ENCODE data around the gene SYNE1.

SYNE1 gene

DNA sequence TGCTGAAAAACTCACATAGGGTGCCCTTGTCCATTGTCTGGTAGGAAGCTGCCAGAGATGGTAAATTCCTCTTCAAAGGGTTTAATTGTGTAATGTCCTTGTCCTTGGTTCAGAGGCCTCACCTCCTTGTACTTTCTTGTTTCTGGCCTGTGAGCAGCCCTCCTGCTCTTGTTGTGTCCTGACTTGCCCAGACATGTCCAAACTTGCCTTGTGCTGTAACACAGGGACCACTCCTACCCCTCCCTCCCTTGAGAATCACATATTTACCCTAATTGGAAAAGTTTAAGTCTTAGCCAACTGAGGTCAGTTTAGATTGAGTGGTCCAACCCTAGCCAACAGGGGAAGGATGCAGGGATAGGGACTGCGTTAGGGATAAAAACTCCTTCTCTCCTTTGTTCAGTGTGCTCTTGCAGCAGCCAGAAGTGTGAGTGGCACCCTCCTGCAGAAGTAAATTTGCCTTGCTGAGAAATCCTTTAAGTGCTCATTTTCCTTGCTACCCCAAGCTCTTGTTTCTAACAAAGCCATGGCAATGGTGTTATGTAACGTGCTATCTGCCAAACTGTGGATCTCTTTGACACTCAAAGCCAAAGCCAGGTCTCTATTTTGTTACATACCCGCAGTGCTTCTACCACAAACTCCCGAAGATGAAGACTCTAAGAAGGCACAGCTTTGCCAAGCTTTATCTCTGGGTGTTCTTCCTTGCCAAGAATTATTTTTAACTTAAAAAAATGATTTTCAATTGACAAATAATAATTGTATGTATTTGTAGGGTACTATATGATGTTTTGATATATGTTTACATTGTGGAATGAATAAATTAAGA is 415.1 kb downstream of the SYNE1 start:
- no peak for DNase-seq

DNA sequence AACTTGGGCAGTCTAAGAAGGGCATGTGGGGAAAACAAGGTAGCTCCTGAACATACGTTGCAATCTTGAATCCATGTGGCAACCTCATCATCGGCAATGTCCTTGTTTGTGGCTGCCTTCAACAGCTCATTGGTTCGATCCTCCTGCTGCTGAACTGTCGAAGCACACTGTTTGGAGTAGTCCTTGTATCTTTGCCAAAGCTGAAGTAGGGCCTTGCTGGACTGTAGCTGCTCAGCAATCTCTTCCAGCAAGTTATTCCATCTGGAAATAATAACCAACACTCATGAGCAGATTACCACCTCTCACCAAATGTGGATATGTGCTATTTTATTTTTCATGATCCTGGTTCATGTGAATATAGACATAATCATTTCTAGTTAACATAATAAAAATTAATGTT is 416.4 kb downstream of the SYNE1 start:
- DNase-seq: no peak

DNA sequence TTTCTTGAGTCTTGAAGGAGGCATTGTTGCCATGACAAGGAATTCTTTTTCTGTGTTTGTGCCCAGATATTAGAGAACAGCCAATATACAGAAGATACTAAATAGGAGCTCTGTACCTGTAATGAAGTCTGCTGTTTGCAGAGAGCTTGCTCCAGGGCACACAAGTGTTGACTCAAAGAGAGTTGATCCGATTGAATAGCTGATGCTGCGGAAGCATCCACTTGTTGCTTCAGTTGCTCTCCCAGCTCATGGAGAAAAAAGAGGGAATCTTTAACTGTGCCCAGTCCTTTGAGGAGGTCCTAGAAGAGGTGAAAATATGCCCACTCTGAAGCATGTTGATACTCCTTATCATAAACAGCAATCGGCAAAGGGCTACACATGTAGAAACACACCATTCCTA is 418.3 kb downstream of the SYNE1 start:
- DNase-seq: no peak

DNA sequence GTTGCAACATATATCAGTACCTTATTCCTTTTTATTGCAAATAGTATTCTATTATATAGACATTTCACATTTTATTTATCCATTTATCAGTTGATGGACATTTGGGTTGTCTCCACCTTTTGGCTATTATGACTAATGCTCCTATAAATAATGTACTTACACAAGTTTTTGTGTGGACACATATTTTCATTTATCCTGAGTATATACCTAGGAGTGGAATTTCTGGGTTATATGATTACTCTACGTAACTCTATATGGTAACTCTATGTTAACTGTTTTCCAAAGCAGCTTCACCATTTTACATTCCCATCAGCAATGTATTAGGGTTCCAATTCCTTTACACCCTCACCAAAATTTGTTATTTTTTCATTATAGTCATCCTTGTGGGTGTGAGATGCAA is 424.7 kb downstream of the SYNE1 start:
- DNase-seq: no peak

DNA sequence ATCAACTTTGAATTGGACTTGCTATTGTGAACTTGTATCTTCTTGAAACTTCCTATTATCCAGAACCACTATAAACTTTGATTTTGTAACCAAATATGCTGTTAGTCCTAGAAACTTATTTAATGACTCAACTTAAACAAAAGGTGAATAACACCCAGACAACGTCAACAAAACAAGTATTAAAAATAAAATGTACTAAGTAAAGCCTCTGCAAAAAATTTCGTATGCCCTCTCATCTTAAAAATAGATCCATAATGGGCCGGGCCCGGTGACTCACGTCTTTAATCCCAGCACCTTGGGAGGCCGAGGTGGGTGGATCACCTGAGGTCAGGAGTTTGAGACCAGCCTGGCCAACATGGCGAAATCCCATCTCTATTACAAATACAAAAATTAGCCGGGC is 428.0 kb downstream of the SYNE1 start:
- no peak for DNase-seq

DNA sequence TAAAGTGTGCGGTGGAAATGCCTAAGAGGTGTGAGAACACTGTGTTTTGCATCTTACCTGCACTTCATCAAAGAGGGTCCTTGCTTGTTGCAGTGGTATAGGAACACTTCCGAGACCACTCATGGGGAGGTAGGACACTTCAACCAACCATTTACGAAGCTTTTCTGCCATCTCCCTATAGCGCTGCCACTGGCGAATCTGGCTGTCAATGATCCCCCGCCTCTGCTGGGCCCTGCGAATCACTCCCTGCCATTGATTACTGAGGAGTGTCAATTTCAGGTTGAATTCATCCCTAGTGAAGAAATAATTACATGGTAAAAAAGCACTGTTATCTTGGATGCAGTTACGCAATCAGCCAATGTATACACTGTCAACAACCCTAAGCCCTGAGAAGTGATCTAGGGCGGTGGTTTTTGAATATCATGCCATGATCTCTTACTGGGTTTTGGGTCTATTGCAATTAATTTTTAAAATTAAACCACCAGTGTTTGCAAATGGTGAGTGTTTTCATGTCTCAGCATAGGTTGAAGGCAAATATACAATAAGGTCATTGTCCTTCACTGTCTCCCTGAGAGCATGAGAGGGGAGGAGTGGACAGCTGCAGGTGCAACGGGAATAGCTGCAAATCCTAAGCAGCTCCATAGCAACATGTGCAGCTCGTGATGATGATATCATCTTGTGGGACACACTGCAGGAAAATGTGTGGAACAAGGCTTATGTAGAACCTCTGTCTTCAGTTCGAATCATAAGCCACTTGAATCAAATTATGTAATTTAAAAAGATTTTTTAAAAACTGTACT is 429.0 kb downstream of the SYNE1 start:
- no peak for DNase-seq

DNA sequence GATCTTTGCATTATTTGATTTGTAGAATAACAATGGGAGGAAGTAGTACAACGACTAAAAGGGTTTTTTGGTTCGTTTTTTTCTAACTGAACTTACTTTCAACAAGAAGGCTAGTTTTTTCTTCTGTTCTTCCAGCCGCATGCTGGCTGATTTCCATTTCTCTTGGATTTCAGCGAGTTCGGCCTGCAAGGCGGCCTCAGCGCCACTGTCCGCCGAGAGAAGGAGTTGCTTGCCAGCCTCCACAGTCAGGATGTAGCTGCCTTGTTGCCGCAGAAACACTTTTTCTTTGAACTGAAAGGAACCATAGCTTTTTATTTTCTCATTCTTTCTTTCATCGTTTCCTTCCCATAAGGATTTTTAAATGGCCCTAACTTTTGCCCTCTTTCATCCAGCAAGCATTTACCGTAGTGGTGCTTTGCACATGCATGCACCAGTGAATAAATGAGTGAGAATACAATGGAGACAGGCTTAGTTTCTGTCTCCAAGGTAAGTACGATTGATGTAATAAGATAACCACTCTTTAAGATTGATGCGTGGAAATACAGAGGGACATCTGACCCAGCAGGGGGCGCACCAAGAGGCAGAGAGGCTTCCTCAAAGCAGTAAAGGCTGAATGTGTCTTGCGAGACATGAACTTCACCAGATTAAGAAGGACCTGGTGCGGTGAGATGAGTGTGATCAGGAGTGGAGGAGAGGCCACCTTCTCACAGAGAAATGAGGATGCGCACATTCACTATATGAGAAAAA is 430.9 kb downstream of the SYNE1 start:
- no peak for DNase-seq

DNA sequence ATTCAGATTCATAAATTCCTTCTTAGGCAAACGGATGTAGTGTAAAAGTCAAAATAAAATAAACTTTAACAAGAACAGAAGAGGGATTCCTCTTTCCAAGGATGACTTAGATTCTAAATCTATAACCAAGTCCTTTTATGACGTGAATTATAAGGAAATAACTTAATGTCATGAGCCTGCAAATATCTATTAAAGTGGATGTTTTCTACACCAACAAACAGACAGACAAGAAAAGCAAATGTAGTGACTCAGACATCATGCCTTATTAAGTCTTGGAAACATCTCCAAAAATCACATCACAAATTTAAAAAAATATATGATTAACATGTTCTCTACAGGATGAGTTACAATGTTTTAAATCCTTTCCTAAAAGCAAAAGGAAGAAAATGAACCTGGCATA is 432.6 kb downstream of the SYNE1 start:
- no peak for DNase-seq

DNA sequence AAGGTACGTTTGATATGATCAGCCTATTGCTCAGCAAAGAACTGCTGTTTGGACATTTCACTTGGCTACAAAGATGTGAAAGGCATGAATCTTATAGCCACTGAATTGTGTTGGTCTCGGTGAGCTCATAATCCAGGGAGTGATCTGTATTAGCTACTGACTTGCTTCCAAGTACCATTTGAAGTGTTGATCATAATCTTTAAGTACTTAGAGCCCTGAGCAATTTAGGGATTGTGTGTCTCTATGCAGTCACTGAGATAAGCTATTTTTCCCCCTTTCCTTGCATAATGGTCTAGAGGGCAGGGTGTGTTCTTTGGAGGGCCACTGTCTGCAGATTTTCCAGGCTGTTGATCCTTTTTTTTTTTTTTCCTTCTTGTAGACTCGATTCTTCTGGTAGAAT is 436.0 kb downstream of the SYNE1 start:
- DNase-seq: no peak

DNA sequence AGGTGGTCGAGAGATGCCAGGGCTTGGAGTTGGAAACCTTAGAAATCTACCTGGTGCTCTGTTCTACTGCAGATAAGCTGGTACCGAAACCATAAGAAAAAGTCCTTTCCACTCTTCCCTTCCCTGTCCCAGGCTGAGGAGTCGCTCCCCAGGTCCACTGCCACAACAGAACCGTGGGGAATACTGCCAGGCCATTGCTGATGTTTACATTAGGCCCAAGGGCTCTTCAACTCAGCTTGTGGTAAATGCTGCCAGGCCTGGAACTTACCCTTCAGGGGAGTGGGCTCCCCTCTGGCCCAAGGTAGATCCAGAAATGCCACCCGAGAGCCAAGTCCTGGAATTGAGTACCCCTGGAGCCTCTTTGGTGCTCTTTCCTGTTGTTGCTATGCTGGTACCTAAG is 441.3 kb downstream of the SYNE1 start:
- DNase-seq: no peak

DNA sequence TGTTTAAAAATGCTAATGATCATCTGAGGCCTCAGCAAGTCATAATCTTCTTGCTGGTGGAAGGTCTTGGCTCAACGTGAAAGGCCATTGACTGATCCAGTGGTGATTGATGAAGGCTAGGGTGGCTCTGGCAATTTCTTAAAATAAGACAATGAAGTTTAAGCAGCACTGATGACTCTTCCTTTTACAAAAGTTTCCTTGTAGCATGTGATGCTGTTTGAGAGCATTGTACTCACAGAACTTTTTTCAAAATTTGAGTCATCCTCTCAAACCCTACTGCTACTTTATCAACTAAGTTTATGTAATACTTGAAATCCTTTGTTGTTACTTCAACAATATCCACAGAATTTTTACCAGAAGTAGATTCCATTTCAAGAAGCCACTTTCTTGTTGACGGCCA is 447.4 kb downstream of the SYNE1 start:
- no peak for DNase-seq

DNA sequence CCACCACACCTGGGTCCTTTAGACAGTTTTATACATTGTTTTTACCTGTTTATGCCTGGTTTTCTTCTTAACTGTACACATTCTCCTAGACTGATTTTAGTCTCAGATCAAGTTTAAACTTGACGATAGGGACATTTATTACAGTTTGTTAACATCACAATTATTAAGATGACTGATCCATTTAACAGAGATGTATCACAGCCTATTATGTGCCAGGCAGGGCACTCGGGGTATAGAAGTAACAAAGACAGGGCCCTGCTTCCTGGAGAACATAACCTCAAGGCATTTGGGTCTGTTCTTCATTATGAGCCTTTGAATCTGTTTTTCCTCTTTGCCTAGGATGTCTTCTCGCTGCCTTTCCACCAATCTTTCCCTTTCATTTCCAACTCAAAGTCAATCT is 449.2 kb downstream of the SYNE1 start:
- no peak for DNase-seq

DNA sequence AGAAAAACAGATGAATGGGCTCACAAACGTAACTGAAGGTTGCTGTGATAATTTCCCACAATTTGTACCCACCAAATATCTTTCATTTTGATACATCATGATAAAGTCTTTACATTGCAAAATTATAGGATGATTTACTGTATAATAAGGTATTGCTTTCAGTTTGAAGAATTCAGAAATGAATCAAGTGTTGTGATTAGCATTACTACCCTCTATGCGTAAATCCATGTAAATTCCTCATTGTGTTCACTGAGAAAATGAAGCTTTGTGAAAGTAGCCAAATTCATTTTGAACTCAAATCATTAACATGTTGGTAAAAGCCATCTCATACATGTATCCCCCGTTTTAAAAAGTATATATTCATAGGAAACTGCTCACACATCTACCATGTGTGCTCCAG is 450.3 kb downstream of the SYNE1 start:
- no peak for DNase-seq

DNA sequence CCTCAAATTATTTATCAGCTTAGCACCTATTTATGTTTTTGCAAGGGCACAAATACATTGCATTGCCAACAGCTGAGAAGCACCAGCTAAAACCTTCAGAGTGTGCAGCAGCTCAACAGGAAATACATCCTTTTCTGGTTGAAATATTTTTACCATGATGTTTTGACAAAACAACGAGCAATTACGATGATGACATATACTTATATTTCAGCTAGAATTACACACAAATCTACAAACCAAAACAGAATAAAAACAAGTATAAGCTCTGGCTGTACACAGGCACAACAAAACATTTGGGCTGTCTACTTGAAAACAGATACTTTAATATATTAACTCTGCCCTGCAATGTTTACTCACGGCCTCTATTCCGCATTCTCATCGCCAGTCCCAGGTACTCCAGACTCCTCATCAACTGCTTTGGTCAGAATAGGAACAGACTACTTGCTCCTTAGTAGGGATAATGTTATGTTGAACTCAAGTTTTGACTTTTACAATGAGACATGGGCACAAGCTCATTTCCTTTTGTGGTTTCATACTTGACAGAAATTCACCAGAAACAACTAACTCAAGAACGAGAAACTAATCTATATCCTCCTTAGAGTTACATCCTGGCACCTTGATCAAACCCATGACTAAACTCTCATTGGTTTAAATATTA is 452.1 kb downstream of the SYNE1 start:
- no peak for DNase-seq

DNA sequence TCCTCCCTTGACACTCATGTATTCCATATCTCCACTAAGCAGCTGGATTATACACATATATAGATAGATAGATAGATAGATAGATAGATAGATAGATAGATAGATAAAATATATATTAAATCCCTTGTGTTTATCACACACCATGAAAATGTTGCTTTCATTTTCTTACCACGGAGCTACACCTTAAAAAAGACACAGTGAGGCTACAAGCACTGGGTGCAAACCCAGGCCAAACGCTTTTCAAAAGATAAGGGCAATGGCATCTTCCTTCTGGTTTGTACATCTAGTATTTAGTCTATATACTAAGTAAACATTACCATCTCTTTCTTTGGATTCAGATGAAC is 452.6 kb downstream of the SYNE1 start:
- DNase-seq: no peak

DNA sequence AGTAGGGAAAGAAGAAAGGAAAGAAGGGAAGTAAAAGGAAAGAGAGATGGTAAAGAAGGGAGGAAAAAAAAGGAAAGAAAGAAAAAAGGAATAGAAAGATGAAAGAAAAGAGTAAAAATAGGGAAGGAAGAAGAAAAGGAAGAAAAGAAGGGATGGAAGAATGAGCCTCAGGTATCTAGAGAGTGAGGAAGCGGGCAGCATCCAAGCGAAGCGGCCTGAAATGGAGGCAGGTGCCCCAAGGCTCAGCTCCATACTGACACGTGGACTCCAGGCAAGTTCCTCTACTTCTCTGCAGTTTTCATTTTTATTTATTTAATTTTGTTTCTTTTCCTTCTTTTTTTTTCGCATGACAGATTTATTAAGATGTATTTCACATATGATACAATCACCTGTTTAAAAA is 456.6 kb downstream of the SYNE1 start:
- DNase-seq: no peak

DNA sequence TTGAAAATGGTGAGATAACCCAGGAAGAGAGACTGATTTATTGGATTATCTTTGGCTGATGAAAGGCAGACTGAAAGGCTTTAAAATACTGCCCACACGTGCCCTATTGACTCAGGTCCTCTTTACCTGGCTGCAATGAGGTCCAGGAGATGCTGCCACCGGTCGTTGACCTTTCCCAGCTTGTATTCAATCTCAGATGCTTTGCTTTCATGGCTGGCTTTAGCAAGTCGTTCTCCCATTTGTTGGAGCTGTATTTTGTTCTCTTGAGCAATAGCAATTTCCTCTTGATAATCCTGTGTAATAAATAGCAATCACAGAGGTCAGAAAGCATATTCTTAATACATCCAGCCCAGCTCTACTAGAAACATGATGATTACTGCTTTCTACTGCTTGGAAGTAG is 460.9 kb downstream of the SYNE1 start:
- DNase-seq: no peak

DNA sequence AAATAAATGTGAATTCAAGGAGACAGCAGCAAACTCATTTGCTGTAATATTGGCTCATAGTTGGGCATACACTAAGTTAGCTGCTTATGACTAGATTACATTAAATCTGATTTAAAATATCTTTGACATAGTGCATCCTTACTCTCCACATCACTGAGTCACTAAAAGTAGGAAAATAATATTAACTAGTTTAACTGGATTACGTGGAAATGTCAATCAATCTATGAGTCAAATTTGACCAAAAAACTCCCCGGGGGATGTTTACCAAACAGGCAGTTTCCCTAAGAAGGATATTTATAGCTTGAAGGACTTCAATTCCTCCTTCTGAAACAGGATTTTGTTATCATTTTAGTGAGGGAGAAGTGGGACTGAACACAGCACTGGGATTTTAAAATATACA is 463.2 kb downstream of the SYNE1 start:
- DNase-seq: no peak

DNA sequence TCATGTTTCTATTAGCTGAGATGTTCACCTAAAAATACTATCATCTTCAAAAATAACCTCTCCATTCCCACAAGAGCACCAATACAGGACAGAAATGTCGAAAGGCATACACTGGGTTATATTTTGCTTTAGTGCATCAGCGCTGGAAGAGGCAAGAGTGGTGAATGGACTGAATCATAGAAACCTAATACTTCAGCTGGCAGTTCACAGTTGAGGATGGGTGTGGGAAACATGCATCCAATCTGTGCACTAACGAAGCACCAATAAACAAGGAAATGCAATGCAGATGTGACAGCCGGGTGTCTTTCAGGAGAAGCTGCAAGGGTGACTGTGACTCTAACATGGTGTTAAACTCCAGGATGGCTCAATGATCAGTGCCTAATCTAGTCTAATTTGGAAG is 463.8 kb downstream of the SYNE1 start:
- DNase-seq: no peak

DNA sequence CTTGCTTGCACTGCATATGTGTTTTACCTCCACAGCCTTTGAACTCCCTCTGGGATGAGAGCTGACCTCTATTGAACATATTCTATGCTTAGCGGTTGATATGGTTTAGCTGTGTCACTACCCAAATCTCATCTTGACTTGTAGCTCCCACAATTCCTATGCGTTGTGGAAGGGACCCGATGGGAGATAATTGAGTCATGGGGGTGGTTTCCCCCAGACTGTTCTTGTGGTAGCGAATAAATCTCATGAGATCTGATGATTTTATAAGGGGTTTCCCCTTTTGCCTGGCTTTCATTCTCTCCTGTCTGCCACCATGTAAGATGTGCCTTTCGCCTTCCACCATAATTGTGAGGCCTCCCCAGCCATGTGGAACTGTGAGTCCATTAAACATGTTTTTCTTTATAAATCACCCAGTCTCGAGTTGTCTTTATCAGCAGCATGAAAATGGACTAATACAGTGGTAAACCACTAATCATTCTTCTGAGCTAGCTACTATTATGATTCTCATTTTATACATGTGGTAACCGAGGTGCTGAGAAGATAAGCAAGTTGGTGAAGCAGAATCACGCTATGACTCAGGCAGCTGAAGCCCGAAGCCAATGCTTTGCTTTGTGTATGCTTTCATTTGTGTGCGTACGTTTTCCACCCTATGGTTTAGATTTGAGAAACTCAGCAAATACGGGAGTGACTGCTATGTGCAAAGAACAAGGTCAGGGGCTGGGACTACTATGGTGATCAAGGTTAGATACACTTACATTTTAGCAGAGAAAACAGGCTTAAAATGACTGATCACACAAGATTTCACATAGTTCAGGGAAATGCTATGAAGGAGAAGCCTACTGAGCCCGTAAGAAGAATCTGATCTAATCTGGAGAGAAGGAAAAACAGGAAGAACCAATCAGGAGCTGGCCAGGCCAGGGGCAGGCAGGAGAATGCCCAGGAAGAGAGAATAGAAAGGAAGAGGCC is 466.2 kb downstream of the SYNE1 start:
- no peak for DNase-seq

DNA sequence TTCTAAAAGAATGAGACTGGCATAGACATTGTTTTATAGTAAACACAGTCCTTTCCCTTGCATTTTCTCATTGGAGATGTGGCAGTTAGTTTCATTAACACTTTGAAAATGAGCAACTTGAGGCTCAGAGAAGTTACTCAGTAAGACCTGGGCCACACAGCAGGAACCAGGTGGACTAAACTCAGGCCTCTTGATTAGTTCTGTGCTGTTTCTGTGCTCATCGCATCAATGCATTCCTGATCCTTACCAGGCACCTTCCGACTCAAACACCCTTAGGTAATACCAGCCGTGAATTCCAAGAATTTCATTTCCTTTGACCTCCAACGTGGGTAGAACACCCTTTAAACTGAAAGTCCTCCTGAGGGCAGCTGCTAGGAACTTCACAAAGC is 466.9 kb downstream of the SYNE1 start:
- DNase-seq: no peak

Data from activated T-cell treated with anti-CD3 and anti-CD28 coated beads for 4 hours (primary cell).